Measurements from ENCODE around the gene ATP8B3.

ATP8B3 gene

GRCh38 chr19:1758959-1759903 is 52.8 kb downstream of the ATP8B3 start:
- TF ChIP-seq, protein P1, sequence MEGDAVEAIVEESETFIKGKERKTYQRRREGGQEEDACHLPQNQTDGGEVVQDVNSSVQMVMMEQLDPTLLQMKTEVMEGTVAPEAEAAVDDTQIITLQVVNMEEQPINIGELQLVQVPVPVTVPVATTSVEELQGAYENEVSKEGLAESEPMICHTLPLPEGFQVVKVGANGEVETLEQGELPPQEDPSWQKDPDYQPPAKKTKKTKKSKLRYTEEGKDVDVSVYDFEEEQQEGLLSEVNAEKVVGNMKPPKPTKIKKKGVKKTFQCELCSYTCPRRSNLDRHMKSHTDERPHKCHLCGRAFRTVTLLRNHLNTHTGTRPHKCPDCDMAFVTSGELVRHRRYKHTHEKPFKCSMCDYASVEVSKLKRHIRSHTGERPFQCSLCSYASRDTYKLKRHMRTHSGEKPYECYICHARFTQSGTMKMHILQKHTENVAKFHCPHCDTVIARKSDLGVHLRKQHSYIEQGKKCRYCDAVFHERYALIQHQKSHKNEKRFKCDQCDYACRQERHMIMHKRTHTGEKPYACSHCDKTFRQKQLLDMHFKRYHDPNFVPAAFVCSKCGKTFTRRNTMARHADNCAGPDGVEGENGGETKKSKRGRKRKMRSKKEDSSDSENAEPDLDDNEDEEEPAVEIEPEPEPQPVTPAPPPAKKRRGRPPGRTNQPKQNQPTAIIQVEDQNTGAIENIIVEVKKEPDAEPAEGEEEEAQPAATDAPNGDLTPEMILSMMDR (IDR thresholded peaks at IDR 0.05; ENCODE audit: control insufficient read depth, insufficient read depth, low read depth, low read length, missing control alignments) = no peak
- DNase-seq (ENCODE audit: low read depth) = no peak
- no peak overlapping the region for H3K4me3 ChIP-seq (ENCODE audit: control insufficient read depth, low read depth, low read length)

DNA sequence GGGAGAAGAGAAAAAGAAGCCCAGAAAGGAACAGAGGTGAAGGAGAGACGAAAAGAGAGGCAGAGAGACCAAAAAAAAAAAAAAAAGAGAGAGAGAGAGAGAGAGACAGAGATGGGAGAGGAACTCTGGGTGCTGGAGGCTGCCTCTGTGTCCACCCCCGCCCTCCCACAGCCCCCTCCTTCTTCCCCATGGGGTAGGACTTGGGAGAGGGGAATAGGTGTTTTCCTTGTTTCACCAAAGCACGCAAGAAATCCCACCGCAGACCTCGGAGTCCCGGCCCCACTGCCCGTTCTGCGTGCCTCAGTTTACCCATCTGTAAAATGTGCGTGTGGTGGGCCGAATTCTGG is 53.9 kb downstream of the ATP8B3 start:
- no peak overlapping the region for H3K4me3 ChIP-seq (ENCODE audit: control insufficient read depth, low read depth, low read length)
- no peak for DNase-seq (ENCODE audit: low read depth)
- TF ChIP-seq, protein P1 (IDR thresholded peaks at IDR 0.05; ENCODE audit: control insufficient read depth, insufficient read depth, low read depth, low read length, missing control alignments) = no peak

GRCh38 chr19:1757468-1758230 is 54.4 kb downstream of the ATP8B3 start:
- H3K4me3 ChIP-seq (ENCODE audit: control insufficient read depth, low read depth, low read length) = no peak overlapping the region
- DNase-seq (ENCODE audit: low read depth) = no peak
- TF ChIP-seq, protein P1 (IDR thresholded peaks at IDR 0.05; ENCODE audit: control insufficient read depth, insufficient read depth, low read depth, low read length, missing control alignments) = no peak

DNA sequence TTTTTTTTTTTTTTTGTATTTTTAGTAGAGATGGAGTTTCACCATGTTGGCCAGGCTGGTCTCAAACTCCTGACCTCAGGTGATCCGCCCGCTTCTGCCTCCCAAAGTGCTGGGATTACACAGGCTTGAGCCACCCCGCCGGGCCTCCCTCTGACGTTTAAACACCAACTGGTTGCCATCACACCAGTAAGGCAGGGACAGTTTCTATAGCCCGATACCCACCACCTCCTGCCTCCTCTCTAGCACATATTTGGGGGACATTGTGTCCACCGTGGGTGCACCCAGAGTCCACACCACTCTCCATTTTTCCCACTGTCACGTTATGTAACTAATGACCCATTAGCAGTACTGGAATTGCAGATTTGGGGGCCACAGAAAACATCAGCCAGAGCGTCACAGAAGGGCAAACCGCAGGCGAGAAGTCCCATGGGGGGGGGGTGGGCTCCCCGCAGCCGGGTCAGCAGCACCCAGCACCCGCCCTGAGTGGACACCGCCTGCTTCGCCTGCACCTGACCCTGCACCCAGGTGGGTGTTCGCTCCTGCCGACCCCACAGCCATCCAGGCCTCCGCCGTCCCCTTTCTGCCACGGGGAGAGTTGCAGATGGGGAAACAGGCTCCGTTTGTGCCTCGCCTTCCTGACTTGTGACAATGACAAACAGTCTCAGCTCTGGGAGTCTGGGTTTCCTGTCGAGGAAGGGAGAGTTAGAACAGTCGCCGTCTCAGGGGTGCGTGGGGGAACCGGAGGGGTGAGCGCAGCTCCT is 55.2 kb downstream of the ATP8B3 start:
- H3K4me3 ChIP-seq (ENCODE audit: control insufficient read depth, low read depth, low read length) = no peak overlapping the region
- no peak for DNase-seq (ENCODE audit: low read depth)
- TF ChIP-seq, protein P1 (IDR thresholded peaks at IDR 0.05; ENCODE audit: control insufficient read depth, insufficient read depth, low read depth, low read length, missing control alignments) = no peak

DNA sequence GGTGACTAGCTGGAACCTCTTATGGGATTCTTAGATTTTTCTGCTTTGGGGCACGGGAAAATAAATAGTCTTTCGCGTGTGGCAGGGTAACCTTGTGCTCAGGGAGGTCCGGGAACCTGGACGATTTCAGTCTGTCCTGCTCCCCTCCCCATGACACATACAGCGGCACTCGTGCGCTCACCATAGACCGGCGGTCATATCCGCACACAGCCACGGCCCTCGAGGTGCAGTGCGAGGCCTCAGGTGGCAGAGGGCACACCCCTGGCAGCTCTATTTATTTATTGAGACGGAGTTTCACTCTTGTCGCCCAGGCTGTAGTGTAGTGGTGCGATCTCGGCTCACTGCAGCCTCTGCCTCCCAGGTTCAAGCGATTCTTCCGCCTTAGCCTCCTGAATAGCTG is 55.8 kb downstream of the ATP8B3 start:
- no peak overlapping the region for H3K4me3 ChIP-seq (ENCODE audit: control insufficient read depth, low read depth, low read length)
- DNase-seq (ENCODE audit: low read depth) = no peak
- TF ChIP-seq, protein P1 (IDR thresholded peaks at IDR 0.05; ENCODE audit: control insufficient read depth, insufficient read depth, low read depth, low read length, missing control alignments) = no peak

- H3K4me3 ChIP-seq (ENCODE audit: control insufficient read depth, low read depth, low read length) = no peak overlapping the region
Measured at GRCh38 chr19:1755467-1756171, 56.5 kb downstream of the ATP8B3 start.

More at GRCh38 chr19:1755467-1756171, 56.5 kb downstream of the ATP8B3 start:
- TF ChIP-seq, protein P1 (IDR thresholded peaks at IDR 0.05; ENCODE audit: control insufficient read depth, insufficient read depth, low read depth, low read length, missing control alignments) = no peak
- no peak for DNase-seq (ENCODE audit: low read depth)
